Measurements from ENCODE around the gene TGDS. TPM values are rescaled to one million over a fixed set of nuclear protein-coding genes. Genes with fewer than 3 reads are reported as not detected.

TGDS gene
- total RNA-seq, 1 donor from 2014 or later, result 7.2 TPM

GRCh38 chr13:94588541-94588940 lies 7.4 kb downstream of the TGDS start:
- Mint-ChIP-seq H3K27ac (ENCODE audit: unreplicated experiment) (peak overlapping the region; percentile 0), H3K9me3 (ENCODE audit: unreplicated experiment) (peaks cover 6% of the 10 kb centered on the region), H3K36me3 (ENCODE audit: unreplicated experiment) (peaks cover 38% of the 10 kb centered on the region), H3K4me3 (ENCODE audit: unreplicated experiment) (no peak overlapping the region), H3K27me3 (ENCODE audit: unreplicated experiment) (no peaks in the 10 kb centered on the region), H3K4me1 (ENCODE audit: unreplicated experiment) (peaks cover 2% of the 10 kb centered on the region)
- DNase-seq (ENCODE audit: extremely low spot score, unreplicated experiment), result no peak
- TF ChIP-seq, protein P1, sequence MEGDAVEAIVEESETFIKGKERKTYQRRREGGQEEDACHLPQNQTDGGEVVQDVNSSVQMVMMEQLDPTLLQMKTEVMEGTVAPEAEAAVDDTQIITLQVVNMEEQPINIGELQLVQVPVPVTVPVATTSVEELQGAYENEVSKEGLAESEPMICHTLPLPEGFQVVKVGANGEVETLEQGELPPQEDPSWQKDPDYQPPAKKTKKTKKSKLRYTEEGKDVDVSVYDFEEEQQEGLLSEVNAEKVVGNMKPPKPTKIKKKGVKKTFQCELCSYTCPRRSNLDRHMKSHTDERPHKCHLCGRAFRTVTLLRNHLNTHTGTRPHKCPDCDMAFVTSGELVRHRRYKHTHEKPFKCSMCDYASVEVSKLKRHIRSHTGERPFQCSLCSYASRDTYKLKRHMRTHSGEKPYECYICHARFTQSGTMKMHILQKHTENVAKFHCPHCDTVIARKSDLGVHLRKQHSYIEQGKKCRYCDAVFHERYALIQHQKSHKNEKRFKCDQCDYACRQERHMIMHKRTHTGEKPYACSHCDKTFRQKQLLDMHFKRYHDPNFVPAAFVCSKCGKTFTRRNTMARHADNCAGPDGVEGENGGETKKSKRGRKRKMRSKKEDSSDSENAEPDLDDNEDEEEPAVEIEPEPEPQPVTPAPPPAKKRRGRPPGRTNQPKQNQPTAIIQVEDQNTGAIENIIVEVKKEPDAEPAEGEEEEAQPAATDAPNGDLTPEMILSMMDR (IDR thresholded peaks at IDR 0.05), result no peak

DNA sequence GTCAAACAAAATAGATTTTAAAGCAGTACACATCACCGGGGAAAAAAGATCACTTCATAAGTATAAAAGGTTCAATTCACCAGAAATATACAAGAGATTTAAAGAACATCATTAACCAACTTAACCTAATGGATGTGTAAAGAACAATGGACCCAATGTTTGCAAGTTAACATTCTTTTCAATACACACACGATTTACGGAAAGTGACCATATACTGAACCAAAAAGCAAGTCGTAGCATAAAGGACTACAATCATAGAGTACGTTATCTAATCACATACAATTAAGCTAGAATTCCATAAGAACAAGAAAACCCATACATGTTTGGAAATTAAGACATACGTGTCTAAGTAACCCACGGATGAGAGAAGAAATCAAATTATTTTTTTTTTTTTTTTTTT lies 9.6 kb downstream of the TGDS start:
- Mint-ChIP-seq H3K27ac (ENCODE audit: unreplicated experiment) (no peak overlapping the region), H3K36me3 (ENCODE audit: unreplicated experiment) (peaks cover 47% of the 10 kb centered on the region), H3K4me1 (ENCODE audit: unreplicated experiment) (no peaks in the 10 kb centered on the region), H3K27me3 (ENCODE audit: unreplicated experiment) (no peaks in the 10 kb centered on the region), H3K4me3 (ENCODE audit: unreplicated experiment) (no peak overlapping the region), H3K9me3 (ENCODE audit: unreplicated experiment) (peaks cover 6% of the 10 kb centered on the region)
- DNase-seq (ENCODE audit: extremely low spot score, unreplicated experiment), result no peak
- TF ChIP-seq, protein P1 (IDR thresholded peaks at IDR 0.05), result no peak

- Mint-ChIP-seq H3K27ac (ENCODE audit: unreplicated experiment) (no peak overlapping the region), H3K27me3 (ENCODE audit: unreplicated experiment) (no peaks in the 10 kb centered on the region), H3K36me3 (ENCODE audit: unreplicated experiment) (peaks cover 52% of the 10 kb centered on the region), H3K4me3 (ENCODE audit: unreplicated experiment) (no peak overlapping the region), H3K4me1 (ENCODE audit: unreplicated experiment) (no peaks in the 10 kb centered on the region), H3K9me3 (ENCODE audit: unreplicated experiment) (peaks cover 6% of the 10 kb centered on the region)
- DNase-seq (ENCODE audit: extremely low spot score, unreplicated experiment), result no peak
- TF ChIP-seq, protein P1 (IDR thresholded peaks at IDR 0.05), result no peak
Measured at GRCh38 chr13:94585543-94586101, 10.3 kb downstream of the TGDS start.

GRCh38 chr13:94583926-94584325 lies 12.0 kb downstream of the TGDS start:
- Mint-ChIP-seq H3K27me3 (ENCODE audit: unreplicated experiment) (no peaks in the 10 kb centered on the region), H3K36me3 (ENCODE audit: unreplicated experiment) (peaks cover 58% of the 10 kb centered on the region), H3K27ac (ENCODE audit: unreplicated experiment) (no peak overlapping the region), H3K4me1 (ENCODE audit: unreplicated experiment) (no peaks in the 10 kb centered on the region), H3K4me3 (ENCODE audit: unreplicated experiment) (no peak overlapping the region), H3K9me3 (ENCODE audit: unreplicated experiment) (peaks cover 6% of the 10 kb centered on the region)
- TF ChIP-seq, protein P1 (IDR thresholded peaks at IDR 0.05), result no peak
- DNase-seq (ENCODE audit: extremely low spot score, unreplicated experiment), result no peak

GRCh38 chr13:94579063-94579462 lies 16.9 kb downstream of the TGDS start:
- Mint-ChIP-seq H3K36me3 (ENCODE audit: unreplicated experiment) (peaks cover 48% of the 10 kb centered on the region), H3K4me3 (ENCODE audit: unreplicated experiment) (no peak overlapping the region), H3K27me3 (ENCODE audit: unreplicated experiment) (no peaks in the 10 kb centered on the region), H3K9me3 (ENCODE audit: unreplicated experiment) (peaks cover under 1% of the 10 kb centered on the region), H3K4me1 (ENCODE audit: unreplicated experiment) (no peaks in the 10 kb centered on the region), H3K27ac (ENCODE audit: unreplicated experiment) (no peak overlapping the region)
- TF ChIP-seq, protein P1 (IDR thresholded peaks at IDR 0.05), result no peak
- DNase-seq (ENCODE audit: extremely low spot score, unreplicated experiment), result no peak
